AG08396 (cell line): ENCODE results near the gene POU2AF1.
"Not testable (repeated sequence)": the region's sequence is repeated elsewhere in the genome, so short reads cannot be mapped to it uniquely, and the experiment has no call there.

Source experiments
- DNase-seq: peaks from one replicate; pipeline ENCODE4 v3.0.0; 2012; ENCODE audit warnings: low spot score, mixed read lengths

The POU2AF1 gene

GRCh38 chr11:111344032-111344431 lies 35.0 kb downstream of the POU2AF1 start:
- peak; percentile 37 for DNase-seq

GRCh38 chr11:111342329-111342728 lies 36.7 kb downstream of the POU2AF1 start:
- no peak for DNase-seq

- DNase-seq, result no peak
Observed at GRCh38 chr11:111339758-111340388, 39.2 kb downstream of the POU2AF1 start.

GRCh38 chr11:111336582-111337256 lies 42.4 kb downstream of the POU2AF1 start:
- DNase-seq, result no peak

GRCh38 chr11:111336062-111336461 lies 43.0 kb downstream of the POU2AF1 start:
- DNase-seq, result no peak

- no peak for DNase-seq
Observed at GRCh38 chr11:111335549-111335948, 43.5 kb downstream of the POU2AF1 start.

- DNase-seq, result no peak
Observed at GRCh38 chr11:111334532-111335502, 44.3 kb downstream of the POU2AF1 start.

- no peak for DNase-seq
Observed at GRCh38 chr11:111331711-111332479, 47.2 kb downstream of the POU2AF1 start.

- no peak for DNase-seq
Observed at GRCh38 chr11:111330234-111330893, 48.7 kb downstream of the POU2AF1 start.

GRCh38 chr11:111329306-111330204 lies 49.5 kb downstream of the POU2AF1 start:
- no peak for DNase-seq

- no peak for DNase-seq
Observed at GRCh38 chr11:111327908-111328624, 51.0 kb downstream of the POU2AF1 start.

- DNase-seq, result no peak
Observed at GRCh38 chr11:111326824-111327223, 52.3 kb downstream of the POU2AF1 start.

- DNase-seq, result no peak
Observed at GRCh38 chr11:111325259-111325658, 53.8 kb downstream of the POU2AF1 start.

GRCh38 chr11:111324277-111324720 lies 54.8 kb downstream of the POU2AF1 start:
- DNase-seq, result no peak

- no peak for DNase-seq
Observed at GRCh38 chr11:111322534-111322933, 56.5 kb downstream of the POU2AF1 start.

- no peak for DNase-seq
Observed at GRCh38 chr11:111320728-111321568, 58.1 kb downstream of the POU2AF1 start.

- not testable (repeated sequence) for DNase-seq
Observed at GRCh38 chr11:111320199-111320598, 58.9 kb downstream of the POU2AF1 start.

- DNase-seq, result no peak
Observed at GRCh38 chr11:111319296-111319695, 59.8 kb downstream of the POU2AF1 start.

GRCh38 chr11:111312076-111312475 lies 67.0 kb downstream of the POU2AF1 start:
- no peak for DNase-seq
